Uterus (tissue), 4 donors: Measurements from ENCODE around the gene RFX3. TPM values are rescaled to one million over a fixed set of nuclear protein-coding genes. Genes with fewer than 3 reads are reported as not detected.

ENCODE experiments used
- DNase-seq, 2 donors: peaks; one replicate each; pipeline ENCODE4 v3.0.0-alpha.2; 2019 to 2020
- H3K27ac ChIP-seq, 2 donors: fragments of 200-600 bp; sonication (generic); 1 replicate in 1 of 2; 2 replicates in 1 of 2; pipeline ENCODE4 v1.5.1; 2016 to 2018
- H3K27me3 ChIP-seq, 2 donors: fragments of 200-600 bp; sonication (generic); one replicate each; pipeline ENCODE4 v1.5.1; 2018 to 2019; ENCODE audit warnings: control low read depth in 1 of 2
- H3K36me3 ChIP-seq, 2 donors: fragments of 200-600 bp; sonication (generic); one replicate each; pipeline ENCODE4 v1.5.1; 2019; ENCODE audit warnings: control low read depth in 1 of 2
- H3K4me1 ChIP-seq, 2 donors: fragments of 200-600 bp; sonication (generic); one replicate each; pipeline ENCODE4 v1.5.1; 2018 to 2019; ENCODE audit warnings: control low read depth in 1 of 2
- H3K4me3 ChIP-seq, 2 donors: fragments of 200-600 bp; sonication (generic); 1 replicate in 1 of 2; 2 replicates in 1 of 2; pipeline ENCODE4 v1.5.1; 2018 to 2019; ENCODE audit warnings: mild to moderate bottlenecking in 1 of 2
- H3K9me3 ChIP-seq, 2 donors: fragments of 200-600 bp; sonication (generic); one replicate each; pipeline ENCODE4 v1.5.1; 2019; ENCODE audit warnings: control low read depth in 1 of 2
- CTCF ChIP-seq, 4 experiments: fragments of 200-600 bp in 2 of 4; fragments of 450-650 bp in 2 of 4; sonication (generic) in 2 of 4; IDR thresholded peaks; one replicate each; pipeline ENCODE4 v1.5.1; 2016 to 2019; ENCODE audit warnings: antibody characterized with exemption in 4 of 4, mild to moderate bottlenecking in 2 of 4, moderate library complexity in 1 of 4
- POLR2A ChIP-seq, 2 donors: fragments of 450-650 bp; IDR thresholded peaks; one replicate each; pipeline ENCODE4 v1.6.1; 2016; ENCODE audit warnings: antibody characterized with exemption in 2 of 2, mild to moderate bottlenecking in 1 of 2, moderate library complexity in 1 of 2
- intact Hi-C: fragments of 100-400 bp; cut with DNase I; formaldehyde crosslinking; loops from one replicate; pipeline ENCODE4 v1.15.1; 2023; ENCODE audit warnings: low total_unique reads
- total RNA-seq, 4 donors: library from RNA; depleted of rRNA in 3 of 4; stranded (reverse); fragments of >200 nt in 3 of 4; gene quantifications; one replicate each; pipeline versions ENCODE4 v1.1.0 to v1.2.4, GENCODE V29; 2014 to 2023
- donor health status: DM: yes; HTN: yes; CAD: no.

Gene RFX3
- total RNA-seq, 4 donors from 2014 or later: 8.5 to 43.3 (median 21.9) TPM

DNA sequence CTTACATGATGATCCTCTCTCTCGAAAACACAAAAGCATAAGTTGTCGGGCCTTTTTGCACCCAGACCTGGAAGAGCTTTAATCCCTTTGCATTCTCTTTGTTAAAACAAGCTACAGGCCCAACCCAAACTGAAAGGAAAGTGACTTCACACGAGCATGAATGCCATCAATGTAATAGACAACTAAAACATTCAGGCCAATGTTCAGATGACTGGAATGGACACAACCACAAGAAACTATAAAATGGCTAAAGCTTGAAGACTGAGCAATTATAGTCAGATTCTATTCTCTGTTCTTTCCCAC lies 45.5 kb downstream of the RFX3 start:
- Histone ChIP-seq H3K27ac (no peak overlapping the region), H3K4me3 (no peak overlapping the region), H3K4me1 (no peaks in the 10 kb centered on the region), H3K27me3 (no peaks in the 10 kb centered on the region), H3K9me3 (no peaks in the 10 kb centered on the region), H3K36me3 (no peaks in the 10 kb centered on the region)
- intact Hi-C loops: no loop called here
- TF ChIP-seq CTCF (IDR thresholded peaks at IDR 0.05) (no peak), POLR2A (IDR thresholded peaks at IDR 0.05) (no peak)
- no peak for DNase-seq

DNA sequence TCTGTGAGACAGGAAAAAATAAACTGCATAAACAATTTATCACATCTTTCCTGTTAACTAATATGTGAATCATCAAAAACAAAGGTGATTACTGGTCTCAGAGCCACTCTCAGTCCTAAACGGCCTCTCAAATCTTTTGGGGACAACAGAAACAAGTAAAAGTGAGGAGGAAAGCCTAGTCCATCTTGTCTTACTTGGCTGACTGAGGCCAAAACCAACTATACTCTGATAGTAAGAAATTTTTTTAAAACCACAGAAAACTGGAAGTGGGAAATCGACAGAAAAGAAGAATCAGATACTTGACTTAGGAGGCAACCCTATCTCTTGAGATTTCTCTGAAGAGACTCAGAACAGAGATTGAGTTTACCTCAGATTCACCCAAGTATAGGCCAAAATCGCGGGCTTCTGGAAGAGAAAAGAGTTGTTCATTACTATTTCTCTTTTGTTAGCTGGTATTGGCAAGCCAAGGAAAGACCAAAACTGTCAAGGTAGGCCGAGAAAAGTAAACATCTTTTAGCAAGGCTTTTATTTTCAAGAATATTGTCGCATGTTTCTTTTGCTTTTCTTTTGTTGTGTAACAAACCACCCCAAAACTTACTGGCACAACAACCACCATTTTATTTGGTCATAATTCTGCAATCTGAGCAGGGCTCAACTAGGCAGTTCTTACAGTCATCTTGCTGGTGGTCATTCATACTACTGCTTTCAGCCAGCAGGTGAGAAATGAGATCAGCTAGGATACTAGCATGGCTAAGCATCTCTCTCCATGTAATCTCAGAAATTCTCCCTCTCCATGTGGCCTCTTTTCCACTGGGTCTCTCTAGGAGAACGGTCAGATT lies 46.1 kb downstream of the RFX3 start:
- Histone ChIP-seq H3K27ac (no peak overlapping the region), H3K4me3 (no peak overlapping the region), H3K27me3 (no peaks in the 10 kb centered on the region), H3K36me3 (no peaks in the 10 kb centered on the region), H3K9me3 (no peaks in the 10 kb centered on the region), H3K4me1 (no peaks in the 10 kb centered on the region)
- intact Hi-C loops: no loop called here
- no peak for DNase-seq
- no peak for TF ChIP-seq CTCF (IDR thresholded peaks at IDR 0.05)
- no peak for TF ChIP-seq POLR2A (IDR thresholded peaks at IDR 0.05)

- intact Hi-C loops: no loop called here
- Histone ChIP-seq H3K27me3 (no peaks in the 10 kb centered on the region), H3K4me1 (no peaks in the 10 kb centered on the region), H3K27ac (no peak overlapping the region), H3K36me3 (no peaks in the 10 kb centered on the region), H3K4me3 (no peak overlapping the region), H3K9me3 (no peaks in the 10 kb centered on the region)
- no peak for DNase-seq
- TF ChIP-seq POLR2A (IDR thresholded peaks at IDR 0.05) (no peak), CTCF (IDR thresholded peaks at IDR 0.05) (no peak)
Observed at GRCh38 chr9:3478549-3478953, 47.2 kb downstream of the RFX3 start.

DNA sequence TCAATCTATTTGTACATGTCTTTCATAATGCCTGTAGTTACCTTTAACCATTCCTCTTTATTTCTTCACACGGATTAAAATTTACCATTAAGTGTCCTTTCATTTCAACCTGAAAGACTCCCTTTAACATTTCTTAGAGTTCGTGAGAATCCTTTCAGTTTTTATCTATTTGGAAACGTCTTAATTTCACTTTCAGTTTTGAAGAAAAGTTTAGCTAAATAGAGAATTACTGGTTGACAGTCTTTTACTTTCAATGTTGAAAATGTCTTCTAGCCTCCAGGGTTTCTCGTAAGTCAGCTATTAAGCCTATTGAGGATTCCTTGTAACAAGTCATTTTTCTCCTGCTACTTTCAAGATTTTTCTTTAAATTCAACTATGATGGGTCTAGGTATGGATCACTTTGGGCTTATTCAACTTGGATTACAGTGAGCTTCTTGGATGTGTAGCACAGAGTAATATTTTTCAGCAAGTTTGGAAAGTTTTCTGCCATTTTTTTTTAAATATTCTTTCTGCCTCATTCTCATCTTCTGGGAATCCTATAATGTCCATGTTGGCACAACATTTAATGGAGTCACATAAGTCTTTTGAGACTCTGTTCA lies 48.5 kb downstream of the RFX3 start:
- Histone ChIP-seq H3K27ac (no peak overlapping the region), H3K36me3 (no peaks in the 10 kb centered on the region), H3K4me3 (no peak overlapping the region), H3K27me3 (no peaks in the 10 kb centered on the region), H3K9me3 (no peaks in the 10 kb centered on the region), H3K4me1 (no peaks in the 10 kb centered on the region)
- no peak for DNase-seq
- intact Hi-C loops: no loop called here
- TF ChIP-seq CTCF (IDR thresholded peaks at IDR 0.05) (no peak), POLR2A (IDR thresholded peaks at IDR 0.05) (no peak)

DNA sequence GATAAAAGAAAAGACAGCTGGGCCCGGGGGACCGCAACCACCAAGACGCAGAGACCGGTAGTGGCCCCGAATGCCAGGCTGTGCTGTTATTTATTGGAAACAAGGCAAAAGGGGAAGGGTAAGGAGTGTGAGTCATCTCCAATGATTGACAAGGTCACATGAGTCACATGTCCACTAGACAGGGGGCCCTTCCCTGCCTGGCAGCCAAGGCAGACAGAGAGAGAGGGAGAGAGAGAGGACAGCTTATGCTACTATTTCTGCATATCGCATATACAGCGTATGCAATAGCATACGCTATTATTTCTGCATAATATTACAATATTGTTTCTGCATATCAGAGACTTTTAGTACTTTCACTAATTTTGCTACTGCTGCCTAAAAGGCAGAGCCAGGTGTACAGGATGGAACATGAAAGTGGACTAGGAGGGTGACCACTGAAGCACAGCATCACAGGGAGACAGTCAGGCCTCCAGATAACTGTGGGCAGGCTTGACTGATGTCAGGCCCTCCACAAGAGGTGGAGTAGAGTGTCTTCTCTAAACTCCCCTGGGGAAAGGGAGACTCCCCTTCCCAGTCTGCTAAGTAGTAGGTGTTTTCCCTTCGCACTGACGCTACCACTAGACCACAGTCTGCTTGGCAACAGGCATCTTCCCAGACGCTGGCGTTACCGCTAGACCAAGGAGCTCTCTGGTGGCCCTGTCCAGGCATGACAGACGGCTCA lies 50.3 kb downstream of the RFX3 start:
- Histone ChIP-seq H3K27me3 (no peaks in the 10 kb centered on the region), H3K27ac (no peak overlapping the region), H3K4me3 (no peak overlapping the region), H3K4me1 (no peaks in the 10 kb centered on the region), H3K9me3 (no peaks in the 10 kb centered on the region), H3K36me3 (no peaks in the 10 kb centered on the region)
- intact Hi-C loops: no loop called here
- TF ChIP-seq POLR2A (IDR thresholded peaks at IDR 0.05): no peak
- no peak for TF ChIP-seq CTCF (IDR thresholded peaks at IDR 0.05)
- DNase-seq: no peak
